Esophagus squamous epithelium (tissue), 4 donors: ENCODE measurements around the gene VWA8.

Source experiments
- CTCF ChIP-seq, 6 experiments: fragments of 450-650 bp in 4 of 6; fragments of 200-600 bp in 2 of 6; sonication (generic) in 2 of 6; IDR thresholded peaks; one replicate each; pipeline ENCODE4 v1.5.1; 2016 to 2019; ENCODE audit warnings: antibody characterized with exemption in 6 of 6, mild to moderate bottlenecking in 4 of 6, moderate library complexity in 4 of 6
- POLR2A ChIP-seq, 4 donors: fragments of 450-650 bp; IDR thresholded peaks; one replicate each; pipeline ENCODE4 v1.6.1; 2017; ENCODE audit warnings: antibody characterized with exemption in 4 of 4, mild to moderate bottlenecking in 4 of 4, moderate library complexity in 3 of 4

- TF ChIP-seq CTCF (IDR thresholded peaks at IDR 0.05): no peak
- no peak for TF ChIP-seq POLR2A (IDR thresholded peaks at IDR 0.05)
Observed at GRCh38 chr13:41944229-41944628, 16.7 kb downstream of the VWA8 start.
